ENCODE results near the gene HSPA1B.
A peak's percentile ranks its signal among the peaks of the same experiment; 100 is the strongest.

GRCh38 chr6:31791324-31792089 lies 36.0 kb upstream of the HSPA1B start:
- no peak for TF ChIP-seq REST (IDR thresholded peaks at IDR 0.05; ENCODE audit: low read depth)
- TF ChIP-seq SP1 (IDR thresholded peaks at IDR 0.05; ENCODE audit: low read depth): no peak
- no peak for TF ChIP-seq EZH2 (IDR thresholded peaks at IDR 0.05)
- TF ChIP-seq CTCF (IDR thresholded peaks at IDR 0.05 in 2 of 3, conservative IDR thresholded peaks at IDR 0.05 in 1 of 3; ENCODE audit: borderline replicate concordance in 1 of 3, insufficient read depth in 1 of 3, low read depth in 2 of 3, low read length in 2 of 3): peak; percentile 37 to 71 (median 56); a peak in 5 of 6 replicates
- no peak for TF ChIP-seq EGR1 (IDR thresholded peaks at IDR 0.05; ENCODE audit: low read depth)
- no peak for TF ChIP-seq TCF7L2 (IDR thresholded peaks at IDR 0.05; ENCODE audit: borderline replicate concordance, extremely low read depth, insufficient read depth, insufficient read length)
- no peak for TF ChIP-seq POLR2A (IDR thresholded peaks at IDR 0.05; ENCODE audit: borderline replicate concordance, extremely low read depth, insufficient read depth, insufficient read length)
- no peak for TF ChIP-seq MAX (IDR thresholded peaks at IDR 0.05)
- TF ChIP-seq, protein P1, sequence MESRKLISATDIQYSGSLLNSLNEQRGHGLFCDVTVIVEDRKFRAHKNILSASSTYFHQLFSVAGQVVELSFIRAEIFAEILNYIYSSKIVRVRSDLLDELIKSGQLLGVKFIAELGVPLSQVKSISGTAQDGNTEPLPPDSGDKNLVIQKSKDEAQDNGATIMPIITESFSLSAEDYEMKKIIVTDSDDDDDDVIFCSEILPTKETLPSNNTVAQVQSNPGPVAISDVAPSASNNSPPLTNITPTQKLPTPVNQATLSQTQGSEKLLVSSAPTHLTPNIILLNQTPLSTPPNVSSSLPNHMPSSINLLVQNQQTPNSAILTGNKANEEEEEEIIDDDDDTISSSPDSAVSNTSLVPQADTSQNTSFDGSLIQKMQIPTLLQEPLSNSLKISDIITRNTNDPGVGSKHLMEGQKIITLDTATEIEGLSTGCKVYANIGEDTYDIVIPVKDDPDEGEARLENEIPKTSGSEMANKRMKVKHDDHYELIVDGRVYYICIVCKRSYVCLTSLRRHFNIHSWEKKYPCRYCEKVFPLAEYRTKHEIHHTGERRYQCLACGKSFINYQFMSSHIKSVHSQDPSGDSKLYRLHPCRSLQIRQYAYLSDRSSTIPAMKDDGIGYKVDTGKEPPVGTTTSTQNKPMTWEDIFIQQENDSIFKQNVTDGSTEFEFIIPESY (IDR thresholded peaks at IDR 0.05; ENCODE audit: extremely low read depth, insufficient replicate concordance, low read length): no peak
